ENCODE results near the gene RBP2.

DNA sequence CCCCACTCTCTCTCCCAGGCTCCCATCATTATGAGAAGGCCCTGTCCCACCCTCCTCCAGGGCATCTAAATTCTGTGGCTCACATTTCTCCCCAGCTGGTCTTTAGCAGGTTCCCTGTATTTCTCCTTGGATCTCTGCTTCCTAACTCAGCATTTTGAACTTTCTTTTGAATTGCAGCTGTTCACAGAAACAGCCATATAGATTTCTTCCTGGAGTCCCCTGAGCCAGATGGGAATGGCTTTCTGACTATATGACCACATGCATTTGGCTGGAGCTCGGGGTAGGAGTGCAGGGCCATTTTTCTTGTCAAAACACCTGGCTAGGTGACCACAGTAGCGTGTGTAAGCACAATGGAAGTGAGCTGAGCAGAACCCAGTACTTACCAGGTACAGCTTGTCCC is 22.0 kb downstream of the RBP2 start:
- TF ChIP-seq EZH2 (IDR thresholded peaks at IDR 0.05; ENCODE audit: insufficient read depth, poor library complexity, severe bottlenecking) (no peak), EZH2phosphoT487 (IDR thresholded peaks at IDR 0.05; ENCODE audit: insufficient read depth, low read depth) (no peak)
